GM12878 (cell line): ENCODE results near the gene STARD10. TPM values are rescaled to one million over a fixed set of nuclear protein-coding genes. Genes with fewer than 3 reads are reported as not detected.

ENCODE experiments used
- ATAC-seq: fragments of 200-7000 bp; cut with Tn5 transposase; 3 replicates; pipeline ENCODE4 v1.9.1; 2020; ENCODE audit warnings: mild to moderate bottlenecking, moderate library complexity
- BruUV-seq: library from RNA; stranded (reverse); fragments of 400-500 nt; replicated peaks from 2 replicates; lab custom pipeline; 2021; lab: Mats Ljungman, UMichigan
- CTCF ChIA-PET: fragments of 300-600 bp; sonication (Branson Sonifier 250); formaldehyde crosslinking; extraction: SDS; loops from one replicate; lab custom pipeline; 2021; ENCODE audit warnings: inconsistent platforms; lab: Yijun Ruan, JAX
- POLR2A ChIA-PET: fragments of 350-600 bp; formaldehyde crosslinking; extraction: SDS; loops from one replicate; lab custom pipeline; 2021; ENCODE audit warnings: inconsistent platforms; lab: Charles Lee
- RAD21 ChIA-PET: fragments of 300-600 bp; sonication (Branson Sonifier 250); formaldehyde crosslinking; loops from one replicate; lab custom pipeline; 2023; ENCODE audit warnings: antibody characterized with exemption; ENCODE audit not compliant: unreplicated experiment; lab: Charles Lee
- SMC1A ChIA-PET: fragments of 300-600 bp; sonication (Branson Sonifier 250); formaldehyde crosslinking; loops from one replicate; lab custom pipeline; 2023; ENCODE audit not compliant: unreplicated experiment, uncharacterized antibody; lab: Charles Lee
- DNase-seq: peaks from one replicate; pipeline ENCODE4 v3.0.0-alpha.2; 2011; ENCODE audit warnings: low read depth, low spot score
- FAIRE-seq: peaks from 3 replicates; lab custom pipeline; 2011; peaks lifted over from hg19 to GRCh38; lab: Jason Lieb, UNC
- H2AFZ ChIP-seq: 2 replicates; pipeline ENCODE4 v1.6.0; 2011; ENCODE audit warnings: low read depth, low read length, control low read depth; ENCODE audit not compliant: control insufficient read depth
- H3K27ac ChIP-seq: 2 replicates; pipeline ENCODE4 v1.5.1; 2011; ENCODE audit warnings: control low read depth; ENCODE audit not compliant: control insufficient read depth, insufficient read depth
- H3K27me3 ChIP-seq, 2 experiments: replicated peaks in 1 of 2; 2 replicates each; pipeline versions ENCODE4 v1.6.0 to v1.6.1; 2011; ENCODE audit warnings: low read length in 1 of 2; ENCODE audit not compliant: control insufficient read depth in 2 of 2, insufficient read depth in 2 of 2
- H3K36me3 ChIP-seq, 2 experiments: 2 replicates each; pipeline ENCODE4 v1.5.1; 2011; ENCODE audit warnings: low read length in 1 of 2; ENCODE audit not compliant: control insufficient read depth in 2 of 2, insufficient read depth in 2 of 2
- H3K4me1 ChIP-seq: 2 replicates; pipeline ENCODE4 v1.6.1; 2011; ENCODE audit warnings: mild to moderate bottlenecking, low read length, moderate library complexity, mixed read lengths; ENCODE audit not compliant: control insufficient read depth, insufficient read depth
- H3K4me2 ChIP-seq: 2 replicates; pipeline ENCODE4 v1.6.0; 2011; ENCODE audit warnings: control low read depth; ENCODE audit not compliant: control insufficient read depth, insufficient read depth
- H3K4me3 ChIP-seq: fragments of 200-600 bp; sonication (generic); 2 replicates; pipeline ENCODE4 v1.5.1; 2016
- H3K79me2 ChIP-seq: 2 replicates; pipeline ENCODE4 v1.6.0; 2011; ENCODE audit warnings: low read length; ENCODE audit not compliant: control insufficient read depth, insufficient read depth
- H3K9ac ChIP-seq: 2 replicates; pipeline ENCODE4 v1.8.0; 2011; ENCODE audit warnings: low read length, control low read depth, mixed read lengths; ENCODE audit not compliant: control insufficient read depth, insufficient read depth
- H3K9me3 ChIP-seq: replicated peaks from 3 replicates; pipeline ENCODE4 v1.5.1; 2011; ENCODE audit warnings: mild to moderate bottlenecking, low read length; ENCODE audit not compliant: control insufficient read depth, insufficient read depth
- H4K20me1 ChIP-seq: 2 replicates; pipeline ENCODE4 v1.6.0; 2011; ENCODE audit not compliant: control insufficient read depth, insufficient read depth
- BCL3 ChIP-seq: IDR thresholded peaks from 2 replicates; pipeline ENCODE4 v1.6.1; 2011; ENCODE audit warnings: borderline replicate concordance, low read depth, mild to moderate bottlenecking, moderate library complexity, low read length; ENCODE audit not compliant: insufficient read depth, poor library complexity, severe bottlenecking
- CHD2 ChIP-seq: IDR thresholded peaks from 2 replicates; pipeline ENCODE4 v1.6.1; 2011; ENCODE audit warnings: low read depth, low read length, improper control_type of control experiment, borderline replicate concordance
- POLR2A ChIP-seq: IDR thresholded peaks from 2 replicates; pipeline ENCODE4 v1.6.1; 2011; ENCODE audit warnings: low read depth, mild to moderate bottlenecking, low read length
- POLR2AphosphoS5 ChIP-seq: IDR thresholded peaks from 2 replicates; pipeline ENCODE4 v1.6.1; 2011; ENCODE audit warnings: mild to moderate bottlenecking, low read length, inconsistent platforms
- REST ChIP-seq: IDR thresholded peaks from 2 replicates; pipeline ENCODE4 v1.6.1; 2012; ENCODE audit warnings: mild to moderate bottlenecking, low read depth, low read length
- SMAD5 ChIP-seq: IDR thresholded peaks from 2 replicates; pipeline ENCODE4 v1.6.1; 2016; ENCODE audit warnings: antibody characterized with exemption, low read depth
- WGBS: methylation state at CpG from one replicate; pipeline ENCODE4 v1.1.6; 2016; ENCODE audit warnings: low lambda C conversion rate; ENCODE audit not compliant: insufficient replicate concordance, insufficient coverage; ENCODE audit errors: missing lambda C conversion rate; 5-methylcytosine and 5-hydroxymethylcytosine counted together
- in situ Hi-C: fragments of 300-500 bp; cut with MboI; formaldehyde crosslinking; loops from 9 replicates; pipeline ENCODE4 v1.14.3; 2018; ENCODE audit warnings: mixed read lengths
- intact Hi-C: fragments of 100-400 bp; cut with micrococcal nuclease; formaldehyde crosslinking; loops from one replicate; pipeline ENCODE4 v1.14.2; 2022; ENCODE audit not compliant: unreplicated experiment
- polyA plus RNA-seq, 11 experiments: library from polyadenylated mRNA; depleted of rRNA in 4 of 11; unstranded in 6 of 11; stranded (reverse) in 5 of 11; fragments of >200 nt; fragmentation: Nextera tagmentation in 4 of 11; fragmentation: Illumina TruSeq in 1 of 11; extraction: Ambion mirVana in 4 of 11; extraction: Trizol in 1 of 11; gene quantifications; 1 replicate in 1 of 11; 2 replicates in 10 of 11; pipeline versions ENCODE4 v1.2.1 to v1.2.3, GENCODE V29; 2011 to 2016; ENCODE audit warnings: inconsistent platforms in 2 of 11, missing spikeins in 2 of 11, low read depth in 1 of 11
- total RNA-seq, 4 experiments: library from RNA; depleted of rRNA in 3 of 4; stranded (reverse); fragments of >200 nt in 3 of 4; fragmentation: Illumina TruSeq in 1 of 4; extraction: Trizol in 1 of 4; gene quantifications; 2 replicates each; pipeline versions ENCODE4 v1.2.1 to v1.2.3, GENCODE V29; 2013 to 2021
- TF ChIP-seq, protein P1 (sequence below): fragments of 450-650 bp; IDR thresholded peaks from 2 replicates; pipeline ENCODE4 v1.6.1; 2017; ENCODE audit warnings: mild to moderate bottlenecking, moderate library complexity

The STARD10 gene
- total and polyA plus RNA-seq, 10 of the 15 experiments (the other 5 are each of a cell fraction or from before 2014, with no cell fraction given), result 0.15 to 43.2 (median 23.1) TPM

- Histone ChIP-seq H3K4me2 (no peak overlapping the region), H3K36me3 (peaks cover 5 to 26% of the 10 kb centered on the region in 2 experiments), H3K79me2 (no peaks in the 10 kb centered on the region), H3K27me3 (no peaks in the 10 kb centered on the region), H3K4me3 (no peak overlapping the region), H3K9me3 (no peaks in the 10 kb centered on the region; the same call in 2 of the 3 replicates), H3K4me1 (peaks cover 27% of the 10 kb centered on the region), H3K9ac (no peak overlapping the region), H3K27ac (no peak overlapping the region; the same call in 1 of the 2 replicates), H4K20me1 (no peaks in the 10 kb centered on the region), H2AFZ (no peak overlapping the region)
- SMC1A ChIA-PET, result interaction anchor here (0.9 kb wide), 1 partner anchor 90 kb away, joined by 3 read pairs; no protein-coding TSS in a partner anchor
- no TSS peak for BruUV-seq
- RAD21 ChIA-PET, result interaction anchor here (1.1 to 1.3 kb wide), 2 partner anchors 9 to 31 kb away, joined by 3 to 5 read pairs; partner anchors contain the start of gene STARD10
- CTCF ChIA-PET, result interaction anchor here (1.0 to 8.7 kb wide), 2 partner anchors 100 to 353 kb away, joined by 3 to 128 read pairs; no protein-coding TSS in a partner anchor
- ATAC-seq (no peak), FAIRE-seq (no peak)
- WGBS, result 77% methylated on average over 13 of the region's 15 CpGs
- intact Hi-C loops, result no loop called here
- POLR2A ChIA-PET, result no interaction called here
- in situ Hi-C loops, result loop anchor here (5.0 to 25.0 kb wide), 2 partner anchors 362 to 417 kb away; no protein-coding TSS in a partner anchor
- peak; percentile 78 for TF ChIP-seq POLR2A
- TF ChIP-seq, protein P1, sequence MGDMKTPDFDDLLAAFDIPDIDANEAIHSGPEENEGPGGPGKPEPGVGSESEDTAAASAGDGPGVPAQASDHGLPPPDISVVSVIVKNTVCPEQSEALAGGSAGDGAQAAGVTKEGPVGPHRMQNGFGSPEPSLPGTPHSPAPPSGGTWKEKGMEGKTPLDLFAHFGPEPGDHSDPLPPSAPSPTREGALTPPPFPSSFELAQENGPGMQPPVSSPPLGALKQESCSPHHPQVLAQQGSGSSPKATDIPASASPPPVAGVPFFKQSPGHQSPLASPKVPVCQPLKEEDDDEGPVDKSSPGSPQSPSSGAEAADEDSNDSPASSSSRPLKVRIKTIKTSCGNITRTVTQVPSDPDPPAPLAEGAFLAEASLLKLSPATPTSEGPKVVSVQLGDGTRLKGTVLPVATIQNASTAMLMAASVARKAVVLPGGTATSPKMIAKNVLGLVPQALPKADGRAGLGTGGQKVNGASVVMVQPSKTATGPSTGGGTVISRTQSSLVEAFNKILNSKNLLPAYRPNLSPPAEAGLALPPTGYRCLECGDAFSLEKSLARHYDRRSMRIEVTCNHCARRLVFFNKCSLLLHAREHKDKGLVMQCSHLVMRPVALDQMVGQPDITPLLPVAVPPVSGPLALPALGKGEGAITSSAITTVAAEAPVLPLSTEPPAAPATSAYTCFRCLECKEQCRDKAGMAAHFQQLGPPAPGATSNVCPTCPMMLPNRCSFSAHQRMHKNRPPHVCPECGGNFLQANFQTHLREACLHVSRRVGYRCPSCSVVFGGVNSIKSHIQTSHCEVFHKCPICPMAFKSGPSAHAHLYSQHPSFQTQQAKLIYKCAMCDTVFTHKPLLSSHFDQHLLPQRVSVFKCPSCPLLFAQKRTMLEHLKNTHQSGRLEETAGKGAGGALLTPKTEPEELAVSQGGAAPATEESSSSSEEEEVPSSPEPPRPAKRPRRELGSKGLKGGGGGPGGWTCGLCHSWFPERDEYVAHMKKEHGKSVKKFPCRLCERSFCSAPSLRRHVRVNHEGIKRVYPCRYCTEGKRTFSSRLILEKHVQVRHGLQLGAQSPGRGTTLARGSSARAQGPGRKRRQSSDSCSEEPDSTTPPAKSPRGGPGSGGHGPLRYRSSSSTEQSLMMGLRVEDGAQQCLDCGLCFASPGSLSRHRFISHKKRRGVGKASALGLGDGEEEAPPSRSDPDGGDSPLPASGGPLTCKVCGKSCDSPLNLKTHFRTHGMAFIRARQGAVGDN, result no peak
- TF ChIP-seq CHD2, result no peak
- no peak for TF ChIP-seq REST
- peak; percentile 56; the same call in 1 of the 2 replicates for TF ChIP-seq POLR2AphosphoS5
- 0 out of 2 replicates have a peak, but pooled peaks have one; percentile 34 for TF ChIP-seq SMAD5
- TF ChIP-seq BCL3, result peak; percentile 52
- TF ChIP-seq, all 136 proteins: peak for 4
- no peak for DNase-seq
Observed at GRCh38 chr11:72824811-72825505, 31.1 kb upstream of the STARD10 start.
